HFF-Myc (cell line): ENCODE measurements around the gene CACNG8.
"Not testable (repeated sequence)": the region's sequence is repeated elsewhere in the genome, so short reads cannot be mapped to it uniquely, and the experiment has no call there.

Experiments
- DNase-seq: peaks from one replicate; pipeline ENCODE4 v3.0.0-alpha.2; 2011; ENCODE audit warnings: low read depth; ENCODE audit errors: extremely low read depth
- H3K4me3 ChIP-seq: replicated peaks from 2 replicates; pipeline ENCODE4 v1.5.1; 2011; ENCODE audit warnings: low read depth, mild to moderate bottlenecking, control low read depth, low read length
- TF ChIP-seq, protein P1 (sequence below): IDR thresholded peaks from 2 replicates; pipeline ENCODE4 v1.5.1; 2012; ENCODE audit warnings: mild to moderate bottlenecking, low read depth, low read length, control low read depth; ENCODE audit errors: missing control alignments

Gene CACNG8

GRCh38 chr19:53942001-53942786 is 20.5 kb upstream of the CACNG8 start:
- TF ChIP-seq, protein P1, sequence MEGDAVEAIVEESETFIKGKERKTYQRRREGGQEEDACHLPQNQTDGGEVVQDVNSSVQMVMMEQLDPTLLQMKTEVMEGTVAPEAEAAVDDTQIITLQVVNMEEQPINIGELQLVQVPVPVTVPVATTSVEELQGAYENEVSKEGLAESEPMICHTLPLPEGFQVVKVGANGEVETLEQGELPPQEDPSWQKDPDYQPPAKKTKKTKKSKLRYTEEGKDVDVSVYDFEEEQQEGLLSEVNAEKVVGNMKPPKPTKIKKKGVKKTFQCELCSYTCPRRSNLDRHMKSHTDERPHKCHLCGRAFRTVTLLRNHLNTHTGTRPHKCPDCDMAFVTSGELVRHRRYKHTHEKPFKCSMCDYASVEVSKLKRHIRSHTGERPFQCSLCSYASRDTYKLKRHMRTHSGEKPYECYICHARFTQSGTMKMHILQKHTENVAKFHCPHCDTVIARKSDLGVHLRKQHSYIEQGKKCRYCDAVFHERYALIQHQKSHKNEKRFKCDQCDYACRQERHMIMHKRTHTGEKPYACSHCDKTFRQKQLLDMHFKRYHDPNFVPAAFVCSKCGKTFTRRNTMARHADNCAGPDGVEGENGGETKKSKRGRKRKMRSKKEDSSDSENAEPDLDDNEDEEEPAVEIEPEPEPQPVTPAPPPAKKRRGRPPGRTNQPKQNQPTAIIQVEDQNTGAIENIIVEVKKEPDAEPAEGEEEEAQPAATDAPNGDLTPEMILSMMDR, result no peak
- no peak for DNase-seq
- no peak overlapping the region for H3K4me3 ChIP-seq

DNA sequence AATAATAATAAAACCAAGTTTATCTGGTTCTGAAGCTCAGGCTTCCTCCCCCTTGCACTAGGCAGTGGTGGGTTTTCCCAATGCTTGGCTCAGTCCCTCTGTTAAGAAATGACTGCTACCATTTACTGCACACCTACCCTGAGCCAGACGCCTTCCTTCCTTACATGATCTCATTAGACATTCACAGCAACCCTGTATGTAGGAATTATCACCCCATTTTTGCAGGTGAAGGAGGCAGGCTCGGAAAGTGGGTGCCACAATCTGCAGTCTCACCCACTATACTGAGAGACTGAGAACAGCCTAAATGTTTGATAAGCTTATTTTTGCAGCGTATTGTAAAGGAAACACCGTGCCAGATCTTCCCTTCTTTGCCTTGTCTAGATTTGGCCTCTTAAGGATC is 18.3 kb upstream of the CACNG8 start:
- H3K4me3 ChIP-seq, result no peak overlapping the region
- TF ChIP-seq, protein P1, result no peak
- no peak for DNase-seq

- H3K4me3 ChIP-seq, result no peak overlapping the region
- DNase-seq, result no peak
- TF ChIP-seq, protein P1, result no peak
Observed at GRCh38 chr19:53944933-53945332, 17.8 kb upstream of the CACNG8 start.

DNA sequence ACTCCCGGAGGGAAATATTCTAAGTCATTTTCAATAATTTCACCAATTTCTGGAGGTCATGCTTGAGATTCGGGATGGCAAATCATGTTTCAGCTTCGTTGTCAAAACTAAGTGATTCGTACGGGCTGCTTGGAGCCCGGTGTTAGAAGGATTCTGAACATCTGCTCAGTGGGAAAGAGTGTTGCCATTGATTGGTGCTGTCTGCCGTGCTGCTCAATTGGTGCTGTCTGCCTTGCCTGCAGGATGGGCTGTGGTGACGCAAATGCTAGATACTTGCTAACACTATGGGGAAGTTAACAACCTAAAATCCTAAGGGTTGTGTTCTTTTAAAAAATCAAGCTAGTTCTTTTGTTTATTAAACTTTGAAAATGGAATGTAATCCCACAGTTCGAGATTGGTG is 17.3 kb upstream of the CACNG8 start:
- H3K4me3 ChIP-seq, result no peak overlapping the region
- TF ChIP-seq, protein P1, result no peak
- DNase-seq, result no peak

DNA sequence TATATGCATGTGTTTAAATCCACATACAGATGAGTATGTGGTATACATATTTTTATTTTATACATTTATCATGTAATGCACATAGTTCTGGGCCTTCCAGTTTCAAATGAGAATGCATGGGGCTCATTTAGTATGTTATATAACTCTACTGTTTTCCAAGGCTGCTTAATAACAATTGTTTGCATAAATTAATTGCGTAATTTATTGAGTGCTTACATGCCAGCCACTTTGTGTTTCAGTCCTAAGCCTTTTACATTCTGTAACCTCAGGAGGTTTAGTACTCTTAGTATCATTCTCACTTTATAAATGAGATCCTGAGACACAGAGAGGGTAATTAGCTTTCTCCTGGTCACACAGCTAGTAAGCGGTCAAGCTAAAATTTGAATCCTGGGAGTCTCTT is 16.7 kb upstream of the CACNG8 start:
- H3K4me3 ChIP-seq, result no peak overlapping the region
- TF ChIP-seq, protein P1, result no peak
- DNase-seq, result no peak

GRCh38 chr19:53947624-53948023 is 15.1 kb upstream of the CACNG8 start:
- TF ChIP-seq, protein P1, result peak; percentile 29
- no peak for DNase-seq

GRCh38 chr19:53948611-53949010 is 14.1 kb upstream of the CACNG8 start:
- not testable (repeated sequence) for H3K4me3 ChIP-seq, DNase-seq

More at GRCh38 chr19:53947624-53948023, 15.1 kb upstream of the CACNG8 start:
- H3K4me3 ChIP-seq, result no peak overlapping the region
